ENCODE data around the gene CDH23. TPM values are rescaled to one million over a fixed set of nuclear protein-coding genes. Genes with fewer than 3 reads are reported as not detected.

CDH23 gene
- total RNA-seq, 1 donor from 2014 or later, result 10.3 TPM

GRCh38 chr10:71571460-71572175 is 174.9 kb downstream of the CDH23 start:
- Histone ChIP-seq H3K36me3 (no peaks in the 10 kb centered on the region), H3K4me1 (peaks cover 10% of the 10 kb centered on the region), H3K9me3 (no peaks in the 10 kb centered on the region), H3K27me3 (no peaks in the 10 kb centered on the region), H3K27ac (no peak overlapping the region), H3K4me3 (no peak overlapping the region)
- TF ChIP-seq POLR2A (IDR thresholded peaks at IDR 0.05) (no peak), CTCF (IDR thresholded peaks at IDR 0.05) (no peak), POLR2AphosphoS5 (IDR thresholded peaks at IDR 0.05; ENCODE audit: insufficient read depth in 1 of 2, low read depth in 1 of 2) (no peak)
- intact Hi-C loops (cut with DNase I), result loop anchor here (5.0 to 10.0 kb wide), 2 partner anchors 174 to 257 kb away; partner anchors contain the start of genes CDH23 and SLC29A3
- no peak for DNase-seq (ENCODE audit: extremely low spot score in 2 of 2)

GRCh38 chr10:71572962-71573361 is 176.2 kb downstream of the CDH23 start:
- no peak for DNase-seq (ENCODE audit: extremely low spot score in 2 of 2)
- H3K27ac ChIP-seq, result no peak overlapping the region
- intact Hi-C loops (cut with DNase I), result loop anchor here (5.0 to 10.0 kb wide), 2 partner anchors 176 to 258 kb away; partner anchors contain the start of genes CDH23 and SLC29A3
- H3K9me3 ChIP-seq, result no peaks in the 10 kb centered on the region
- H3K36me3 ChIP-seq, result no peaks in the 10 kb centered on the region
- no peaks in the 10 kb centered on the region for H3K27me3 ChIP-seq
- H3K4me1 ChIP-seq, result peaks cover 10% of the 10 kb centered on the region
- TF ChIP-seq POLR2AphosphoS5 (IDR thresholded peaks at IDR 0.05; ENCODE audit: insufficient read depth in 1 of 2, low read depth in 1 of 2) (no peak), CTCF (IDR thresholded peaks at IDR 0.05) (no peak), POLR2A (IDR thresholded peaks at IDR 0.05) (no peak)
- no peak overlapping the region for H3K4me3 ChIP-seq

DNA sequence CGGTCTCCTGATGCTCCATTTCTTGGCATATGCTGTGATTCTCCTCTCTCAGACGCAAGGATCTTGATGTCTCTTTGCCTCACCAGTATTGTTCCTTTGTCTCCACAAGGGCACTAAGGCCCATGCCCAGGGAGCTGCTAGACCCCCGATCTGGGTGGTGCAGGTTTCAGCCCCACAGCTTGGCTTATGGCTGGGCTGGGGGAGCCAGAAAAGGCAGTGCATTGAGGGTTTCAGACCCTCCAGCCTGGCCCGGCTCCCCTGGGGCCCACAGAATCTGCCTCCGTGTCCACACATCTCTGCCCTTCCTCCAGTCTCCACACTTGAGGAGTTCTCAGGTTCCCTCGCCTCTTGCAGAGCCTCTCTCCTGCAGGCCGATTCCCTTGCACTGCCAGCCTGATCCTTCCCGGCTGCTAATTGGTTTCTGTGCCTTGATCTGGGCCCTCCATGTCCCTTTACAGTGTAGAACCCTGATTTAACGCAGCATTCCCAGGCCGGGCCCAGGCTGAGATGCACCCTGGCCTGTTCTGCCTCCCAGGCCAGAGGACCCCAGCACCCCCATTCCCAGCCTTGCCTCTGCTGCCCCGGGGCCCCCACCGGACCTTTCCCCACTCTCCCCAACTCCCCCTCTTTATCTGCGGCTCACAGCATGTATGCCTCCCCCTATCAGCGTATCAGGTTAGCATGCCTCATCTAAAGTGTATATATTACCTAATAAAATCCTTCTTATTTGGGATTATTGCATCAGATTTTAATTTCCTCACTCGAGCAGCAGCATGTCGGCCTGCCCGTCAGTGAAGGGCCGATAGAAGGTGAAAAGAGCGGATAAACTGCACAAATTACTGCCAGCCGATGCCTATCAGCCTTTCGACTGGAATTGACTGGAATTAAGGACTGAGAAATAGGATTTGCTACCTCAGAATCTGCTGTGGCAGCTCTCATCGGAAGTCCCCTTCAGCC is 177.1 kb downstream of the CDH23 start:
- Histone ChIP-seq H3K4me3 (no peak overlapping the region), H3K36me3 (no peaks in the 10 kb centered on the region), H3K4me1 (peaks cover 10% of the 10 kb centered on the region), H3K9me3 (no peaks in the 10 kb centered on the region), H3K27me3 (no peaks in the 10 kb centered on the region), H3K27ac (no peak overlapping the region)
- DNase-seq (ENCODE audit: extremely low spot score in 2 of 2), result no peak
- intact Hi-C loops (cut with DNase I), result loop anchor here (5.0 to 10.0 kb wide), 2 partner anchors 177 to 259 kb away; partner anchors contain the start of genes CDH23 and SLC29A3
- no peak for TF ChIP-seq POLR2A (IDR thresholded peaks at IDR 0.05)
- TF ChIP-seq CTCF (IDR thresholded peaks at IDR 0.05), result no peak
- TF ChIP-seq POLR2AphosphoS5 (IDR thresholded peaks at IDR 0.05; ENCODE audit: insufficient read depth in 1 of 2, low read depth in 1 of 2), result no peak

- Histone ChIP-seq H3K4me1 (peaks cover 10% of the 10 kb centered on the region), H3K27ac (no peak overlapping the region), H3K9me3 (no peaks in the 10 kb centered on the region), H3K27me3 (no peaks in the 10 kb centered on the region), H3K4me3 (no peak overlapping the region), H3K36me3 (no peaks in the 10 kb centered on the region)
- intact Hi-C loops (cut with DNase I), result loop anchor here (10.0 kb wide), 1 partner anchor 261 kb away; the partner anchor contains the start of gene SLC29A3
- TF ChIP-seq POLR2AphosphoS5 (IDR thresholded peaks at IDR 0.05; ENCODE audit: insufficient read depth in 1 of 2, low read depth in 1 of 2), result no peak
- TF ChIP-seq POLR2A (IDR thresholded peaks at IDR 0.05), result no peak
- TF ChIP-seq CTCF (IDR thresholded peaks at IDR 0.05), result no peak
- DNase-seq (ENCODE audit: extremely low spot score in 2 of 2), result no peak
Observed at GRCh38 chr10:71575451-71575850, 178.7 kb downstream of the CDH23 start.

Measured in vagina (tissue), 2 donors.